MV-4-11 (cell line): ENCODE data around the gene RWDD2A.
"Not testable (repeated sequence)": the region's sequence is repeated elsewhere in the genome, so short reads cannot be mapped to it uniquely, and the experiment has no call there.

Experiments used
- DNase-seq: peaks from one replicate; lab custom pipeline; 2025; lab: John Stamatoyannopoulos, UW

Gene RWDD2A

DNA sequence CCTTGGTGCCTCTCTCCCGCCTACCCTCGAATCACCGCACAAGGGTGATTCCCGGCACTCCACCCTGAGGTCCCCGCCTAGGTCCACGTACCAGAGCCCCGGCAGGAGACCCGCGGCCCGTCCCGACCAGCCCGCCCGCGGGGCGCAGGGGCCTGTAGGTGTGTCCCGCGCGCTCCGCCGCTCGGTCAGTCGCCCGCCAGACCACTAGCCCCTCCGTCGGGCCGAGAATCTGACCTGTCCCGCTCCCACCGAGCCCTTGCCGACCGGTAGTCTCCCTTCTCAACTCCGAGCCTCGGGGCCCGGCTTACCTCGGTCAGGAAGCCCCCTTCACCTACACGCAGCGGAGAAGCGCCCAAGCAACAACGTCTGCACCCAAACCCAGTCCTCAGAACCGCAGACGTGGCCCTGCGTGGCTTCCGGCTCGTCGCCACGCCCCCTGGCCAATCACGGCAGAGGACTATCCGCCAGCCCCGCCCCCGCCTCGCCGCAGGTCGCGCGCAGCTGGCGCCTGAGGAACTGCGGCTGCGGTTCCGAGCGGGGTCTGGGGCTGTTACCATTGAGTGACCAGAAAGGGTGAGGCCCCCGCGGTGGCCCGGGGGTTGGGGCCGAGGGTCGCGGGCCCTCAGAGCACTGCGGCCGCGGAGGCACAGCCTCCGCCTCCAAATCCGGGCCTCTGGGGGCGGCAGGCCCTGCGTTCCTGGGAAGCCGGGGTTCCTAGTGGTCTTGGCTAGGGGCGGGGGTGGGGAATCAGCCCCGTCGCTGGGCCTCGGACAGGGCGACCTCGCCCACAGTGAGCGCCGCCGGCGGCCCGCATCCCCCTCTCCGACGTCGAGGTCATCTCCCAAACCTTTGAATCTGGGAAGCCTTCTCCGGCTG is at the start of gene RWDD2A, which contains the start of gene PGM3:
Gene RWDD2A (plus strand): TSS at position 487 of the 876 bp plus-strand sequence. CDS start 1,095 bp downstream, outside the sequence.
Gene PGM3 (minus strand): TSS at position 395 of the 876 bp plus-strand sequence. CDS start 2,253 bp downstream, outside the sequence.
- DNase-seq = peak; percentile 77

DNA sequence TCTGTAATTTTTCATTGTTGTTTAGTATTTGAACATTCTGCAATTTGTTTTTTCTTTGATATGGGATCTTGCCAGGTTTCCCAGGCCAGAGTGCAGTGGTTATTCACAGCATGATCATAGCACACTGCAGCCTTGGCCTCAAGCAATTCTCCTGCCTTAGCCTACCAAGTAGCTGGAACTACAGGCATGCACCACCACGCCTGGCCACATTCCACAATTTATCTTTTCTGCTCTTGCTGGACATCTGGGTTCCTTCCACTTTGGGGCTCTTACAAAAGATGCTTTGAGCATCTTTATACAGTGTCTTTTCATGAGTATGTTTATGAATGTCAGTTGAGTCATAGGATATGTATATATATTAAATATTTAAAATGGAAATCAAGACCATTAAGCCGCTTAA is 42.0 kb upstream of the RWDD2A start:
- DNase-seq = no peak

DNA sequence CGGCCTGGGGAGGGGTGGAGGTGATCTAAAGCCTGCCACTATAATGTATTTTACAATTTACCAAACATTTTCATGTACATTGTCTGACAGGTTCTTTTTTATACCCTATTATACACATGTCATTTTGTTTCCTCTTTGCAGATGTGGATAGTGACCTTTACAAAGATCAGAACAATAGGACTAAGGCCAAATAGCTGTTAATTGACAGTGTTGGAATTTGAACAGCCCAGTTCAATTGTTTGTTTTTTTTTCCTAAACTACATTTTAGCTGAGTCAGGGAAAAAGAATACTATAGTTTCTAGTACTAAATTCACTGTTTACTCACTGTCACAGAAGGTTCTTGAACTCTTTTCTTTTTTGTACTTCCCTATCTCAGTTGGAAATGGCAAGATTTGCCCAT is 40.2 kb upstream of the RWDD2A start:
- no peak for DNase-seq

- DNase-seq = no peak
These were observed 39.2 kb upstream of the RWDD2A start for GRCh38 chr6:83153883-83154521.

DNA sequence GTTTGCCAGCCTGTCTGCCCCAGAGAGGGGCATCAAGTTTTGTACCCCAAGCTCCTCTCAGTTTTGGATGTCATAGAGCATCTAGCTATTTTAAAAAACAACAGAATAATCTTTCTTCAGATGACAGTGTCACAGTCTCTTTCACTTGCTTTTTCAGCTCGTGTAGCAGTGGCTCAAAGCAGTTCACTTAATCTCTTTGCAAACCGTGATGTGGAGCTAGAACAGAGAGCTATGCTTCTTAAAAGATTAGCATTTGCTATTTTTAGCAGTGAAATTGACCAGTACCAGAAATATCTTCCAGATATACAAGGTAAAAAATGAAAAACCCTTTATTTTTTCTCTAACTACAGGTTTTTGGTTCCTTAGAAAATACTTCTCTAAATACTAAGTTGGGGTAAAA is 37.4 kb upstream of the RWDD2A start:
- no peak for DNase-seq

- DNase-seq = no peak
These were observed 33.0 kb upstream of the RWDD2A start for GRCh38 chr6:83160167-83160566.

GRCh38 chr6:83167726-83168278 is 25.4 kb upstream of the RWDD2A start:
- DNase-seq = no peak

DNA sequence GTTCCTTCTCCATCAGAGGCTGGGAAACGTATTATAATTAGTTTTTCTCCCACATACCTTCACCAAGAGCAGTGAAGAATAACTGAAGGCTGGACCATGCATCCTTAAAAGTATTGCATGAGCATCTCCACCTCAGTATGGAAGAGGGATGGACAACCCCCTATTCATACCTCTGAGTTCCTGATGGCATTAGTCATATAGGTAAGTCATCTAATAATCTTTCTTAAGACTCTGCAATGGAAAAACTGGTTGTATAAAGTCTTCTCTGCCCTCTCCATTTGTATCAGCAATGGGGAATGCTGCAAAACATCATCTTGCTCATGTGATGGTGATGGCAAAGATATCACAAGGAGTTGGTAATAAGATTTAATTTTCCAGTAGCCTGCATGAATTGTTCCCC is 24.6 kb upstream of the RWDD2A start:
- DNase-seq = no peak

DNA sequence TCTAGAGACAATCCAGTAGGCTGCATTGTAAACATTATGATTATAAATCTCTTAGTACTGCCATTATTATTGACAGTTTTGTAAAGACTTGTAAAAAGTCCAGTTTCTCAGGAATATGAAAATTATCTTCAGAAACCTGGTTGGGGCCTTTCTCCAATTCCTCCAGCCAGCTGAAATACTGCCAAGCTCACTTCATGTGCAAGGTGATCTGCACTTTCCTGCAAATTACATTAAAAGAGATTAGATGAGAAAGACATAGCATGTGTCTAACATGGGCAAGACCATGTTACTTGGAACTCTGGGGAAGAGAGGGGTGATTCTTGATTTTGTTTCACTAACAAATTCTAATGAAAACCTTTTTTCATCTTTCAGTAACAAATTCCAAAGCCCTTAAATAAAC is 24.1 kb upstream of the RWDD2A start:
- no peak for DNase-seq

DNA sequence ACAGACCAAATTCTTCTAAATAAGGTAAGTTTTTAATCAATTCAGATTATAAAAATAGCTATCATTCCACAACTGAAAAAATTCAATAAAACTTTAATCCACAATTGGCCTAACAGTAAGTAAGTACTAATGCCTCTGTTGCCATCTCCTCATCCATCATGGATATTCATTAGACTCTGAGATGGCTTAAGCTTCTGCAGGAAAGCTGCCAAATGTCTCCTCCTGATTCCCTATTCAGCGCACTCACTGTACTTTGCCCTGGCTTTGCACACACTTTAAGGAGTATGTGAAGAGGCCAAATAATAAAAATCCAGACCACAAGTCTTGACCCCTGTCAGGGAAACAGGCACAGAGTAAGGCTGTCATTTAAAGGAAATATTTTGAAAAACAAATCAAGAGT is 23.6 kb upstream of the RWDD2A start:
- DNase-seq = no peak

- no peak for DNase-seq
These were observed 16.9 kb upstream of the RWDD2A start for GRCh38 chr6:83176246-83176645.

GRCh38 chr6:83180426-83180950 is 12.7 kb upstream of the RWDD2A start:
- DNase-seq = no peak

DNA sequence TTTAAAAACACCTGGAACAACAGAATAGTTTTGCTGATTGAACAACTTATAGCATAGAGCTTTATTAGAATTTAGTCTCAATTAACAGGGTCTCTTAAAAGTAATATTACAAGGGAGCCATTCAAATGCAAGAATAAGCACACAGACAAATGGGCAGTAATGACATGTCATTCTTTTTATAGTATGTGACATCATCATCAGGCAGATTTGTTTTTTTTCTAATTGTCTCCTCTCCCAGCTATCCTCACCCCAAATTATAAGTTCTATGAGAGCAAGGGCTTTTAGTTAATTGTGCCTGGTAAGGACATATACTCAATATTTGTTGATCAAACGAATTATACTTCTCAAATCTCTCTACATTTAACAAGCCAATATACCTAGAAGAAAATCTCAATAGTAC is 11.0 kb upstream of the RWDD2A start:
- DNase-seq = no peak

GRCh38 chr6:83183082-83183828 is 9.9 kb upstream of the RWDD2A start:
- DNase-seq = no peak

DNA sequence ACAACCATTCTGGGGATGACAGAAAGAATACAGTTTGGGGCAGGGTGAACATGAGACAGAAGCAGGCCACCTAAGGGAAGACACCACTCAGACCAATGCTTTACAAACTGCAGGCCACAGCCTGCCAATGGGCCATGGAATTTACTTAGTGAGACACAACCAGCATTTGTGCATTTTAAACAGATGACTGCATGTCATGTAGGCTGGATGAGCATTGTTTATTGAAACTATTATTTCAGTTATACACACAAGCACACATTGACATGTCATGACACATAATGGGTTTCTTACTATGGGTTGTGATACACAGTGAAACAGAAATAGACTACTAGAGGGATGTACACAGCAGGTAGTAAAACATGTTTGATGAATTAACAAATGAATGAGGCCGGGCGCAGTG is 8.1 kb upstream of the RWDD2A start:
- DNase-seq = no peak

DNA sequence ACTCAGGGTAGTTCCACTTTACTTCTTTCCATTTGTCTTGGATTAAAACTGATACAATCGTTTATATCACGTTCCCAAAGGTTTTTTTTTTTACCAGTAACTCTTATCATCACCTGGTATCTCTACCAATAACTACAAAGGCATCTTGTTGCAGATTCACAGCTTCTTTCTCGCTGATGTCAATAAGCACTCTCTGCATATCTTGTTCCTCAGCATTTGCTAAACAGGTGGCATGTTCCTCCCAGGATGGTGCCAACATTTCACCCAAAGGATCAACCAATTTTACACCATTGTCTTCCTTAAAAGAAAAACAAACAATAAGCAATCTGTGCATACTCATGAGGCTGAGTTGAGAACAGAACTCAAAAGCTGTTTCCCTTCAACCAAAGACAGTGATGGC is 4.7 kb upstream of the RWDD2A start:
- no peak for DNase-seq

GRCh38 chr6:83190626-83191025 is 2.5 kb upstream of the RWDD2A start:
- DNase-seq = no peak

- not testable (repeated sequence) for DNase-seq
These were observed 1.2 kb upstream of the RWDD2A start for GRCh38 chr6:83191974-83192373.

- DNase-seq = no peak
These were observed 701 bp upstream of the RWDD2A start for GRCh38 chr6:83192456-83192855.

DNA sequence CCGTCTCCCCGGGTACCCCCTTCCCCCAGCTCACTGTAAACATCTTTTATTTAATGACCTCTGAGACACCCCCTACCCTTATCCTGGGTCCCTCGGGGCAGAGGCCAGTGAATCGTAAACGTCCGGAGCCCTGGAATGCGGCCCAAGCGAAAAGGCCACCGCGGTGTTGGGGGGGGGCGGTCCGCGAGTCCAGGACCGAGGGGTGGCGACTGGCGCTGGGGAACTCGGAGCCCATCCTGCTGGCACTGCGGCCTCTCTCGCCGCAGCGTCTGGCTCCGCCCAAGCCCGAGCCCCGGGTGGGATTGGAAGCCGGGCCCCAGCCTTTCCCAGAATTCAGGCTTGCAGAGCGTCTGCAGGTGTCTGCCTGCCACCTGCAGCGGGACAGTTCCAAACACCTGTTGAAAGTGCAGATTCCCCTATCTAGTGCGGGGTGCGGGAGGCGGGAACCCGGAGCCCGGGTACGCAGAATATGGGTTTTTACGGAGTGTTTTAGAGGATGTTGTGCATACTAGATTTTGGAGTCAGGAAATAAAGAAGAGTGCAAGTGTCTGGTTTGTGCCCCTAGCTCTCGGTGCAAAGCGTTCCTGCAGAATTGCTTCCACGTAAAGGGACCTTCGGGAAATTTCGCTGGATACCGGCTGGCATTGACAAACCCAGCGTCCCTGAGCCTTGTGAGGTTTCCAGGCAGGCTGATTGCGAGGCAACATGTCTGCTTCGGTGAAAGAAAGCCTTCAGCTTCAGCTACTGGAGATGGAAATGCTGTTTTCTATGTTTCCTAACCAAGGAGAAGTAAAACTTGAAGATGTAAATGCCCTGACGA is 800 bp downstream of the RWDD2A start:
- no peak for DNase-seq

GRCh38 chr6:83198486-83199172 is 5.5 kb downstream of the RWDD2A start:
- DNase-seq = no peak
